AG04450 (cell line): ENCODE results near the gene ZNF616. TPM values are rescaled to one million over a fixed set of nuclear protein-coding genes. Genes with fewer than 3 reads are reported as not detected.

Source experiments
- CTCF ChIA-PET: fragments of 300-600, 350-600 bp; formaldehyde crosslinking; extraction: SDS; loops from one replicate; lab custom pipeline; 2022; ENCODE audit warnings: antibody characterized with exemption, inconsistent platforms; lab: Charles Lee
- POLR2A ChIA-PET: fragments of 350-600 bp; formaldehyde crosslinking; extraction: SDS; loops from one replicate; lab custom pipeline; 2021; ENCODE audit warnings: antibody characterized with exemption, inconsistent platforms; lab: Yijun Ruan, JAX
- DNase-seq: peaks from one replicate; pipeline ENCODE4 v3.0.0-alpha.2; 2011; ENCODE audit warnings: low read depth, low spot score
- H3K27ac ChIP-seq: one replicate; pipeline ENCODE4 v1.5.1; 2012; ENCODE audit warnings: low read depth, low read length, control low read depth
- H3K27me3 ChIP-seq: one replicate; pipeline ENCODE4 v1.6.0; 2012; ENCODE audit warnings: low read length; ENCODE audit not compliant: control insufficient read depth, insufficient read depth
- H3K4me3 ChIP-seq: 2 replicates; pipeline ENCODE4 v1.5.1; 2011; ENCODE audit warnings: mild to moderate bottlenecking, low read depth, low read length, control low read depth
- H3K9me3 ChIP-seq: 2 replicates; pipeline ENCODE4 v1.5.1; 2012; ENCODE audit warnings: low read length; ENCODE audit not compliant: control insufficient read depth, insufficient read depth
- polyA plus RNA-seq: library from polyadenylated mRNA; depleted of rRNA; stranded (reverse); fragments of >200 nt; gene quantifications from 2 replicates; pipeline ENCODE4 v1.2.3, GENCODE V29; 2011
- TF ChIP-seq, protein P1 (sequence below): IDR thresholded peaks from 2 replicates; pipeline ENCODE4 v1.5.1; 2011; ENCODE audit warnings: low read depth, low read length, control low read depth, inconsistent platforms

ZNF616 gene
- polyA plus RNA-seq, 1 experiment, result 6.2 TPM

GRCh38 chr19:52115526-52116053 lies 24.1 kb downstream of the ZNF616 start:
- H3K4me3 ChIP-seq, result no peak overlapping the region
- no peaks in the 10 kb centered on the region for H3K27me3 ChIP-seq
- DNase-seq, result no peak
- TF ChIP-seq, protein P1, sequence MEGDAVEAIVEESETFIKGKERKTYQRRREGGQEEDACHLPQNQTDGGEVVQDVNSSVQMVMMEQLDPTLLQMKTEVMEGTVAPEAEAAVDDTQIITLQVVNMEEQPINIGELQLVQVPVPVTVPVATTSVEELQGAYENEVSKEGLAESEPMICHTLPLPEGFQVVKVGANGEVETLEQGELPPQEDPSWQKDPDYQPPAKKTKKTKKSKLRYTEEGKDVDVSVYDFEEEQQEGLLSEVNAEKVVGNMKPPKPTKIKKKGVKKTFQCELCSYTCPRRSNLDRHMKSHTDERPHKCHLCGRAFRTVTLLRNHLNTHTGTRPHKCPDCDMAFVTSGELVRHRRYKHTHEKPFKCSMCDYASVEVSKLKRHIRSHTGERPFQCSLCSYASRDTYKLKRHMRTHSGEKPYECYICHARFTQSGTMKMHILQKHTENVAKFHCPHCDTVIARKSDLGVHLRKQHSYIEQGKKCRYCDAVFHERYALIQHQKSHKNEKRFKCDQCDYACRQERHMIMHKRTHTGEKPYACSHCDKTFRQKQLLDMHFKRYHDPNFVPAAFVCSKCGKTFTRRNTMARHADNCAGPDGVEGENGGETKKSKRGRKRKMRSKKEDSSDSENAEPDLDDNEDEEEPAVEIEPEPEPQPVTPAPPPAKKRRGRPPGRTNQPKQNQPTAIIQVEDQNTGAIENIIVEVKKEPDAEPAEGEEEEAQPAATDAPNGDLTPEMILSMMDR, result no peak
- ChIA-PET POLR2A (no interaction called here), CTCF (no interaction called here)
- peaks cover 52% of the 10 kb centered on the region for H3K9me3 ChIP-seq
- H3K27ac ChIP-seq, result no peak overlapping the region

DNA sequence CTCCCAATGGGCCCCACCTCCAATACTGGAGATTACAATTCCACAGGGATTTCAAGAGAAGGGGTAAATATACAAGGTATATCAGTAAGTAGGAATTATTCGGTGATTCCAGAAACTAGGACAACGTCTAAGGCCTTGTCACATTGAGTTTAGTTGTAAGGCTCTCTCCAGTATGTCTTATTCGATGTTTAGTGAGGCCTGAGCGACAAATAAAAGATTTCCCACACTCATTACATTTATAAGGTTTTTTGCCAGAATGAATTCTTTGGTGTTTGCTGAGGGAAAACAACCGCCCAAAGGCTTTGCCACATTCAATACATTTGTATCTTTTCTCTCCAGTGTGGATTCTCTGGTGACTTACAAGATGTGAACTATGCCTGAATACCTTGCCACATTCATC lies 25.0 kb downstream of the ZNF616 start:
- Histone ChIP-seq H3K9me3 (peaks cover 55% of the 10 kb centered on the region), H3K4me3 (no peak overlapping the region), H3K27ac (no peak overlapping the region), H3K27me3 (no peaks in the 10 kb centered on the region)
- TF ChIP-seq, protein P1, result no peak
- ChIA-PET CTCF (no interaction called here), POLR2A (no interaction called here)
- DNase-seq, result no peak

- Histone ChIP-seq H3K9me3 (peaks cover 41% of the 10 kb centered on the region), H3K27ac (no peak overlapping the region), H3K27me3 (no peaks in the 10 kb centered on the region), H3K4me3 (no peak overlapping the region)
- POLR2A ChIA-PET, result no interaction called here
- TF ChIP-seq, protein P1, result no peak
- CTCF ChIA-PET, result no interaction called here
- no peak for DNase-seq
Observed at GRCh38 chr19:52112624-52113023, 27.1 kb downstream of the ZNF616 start.

DNA sequence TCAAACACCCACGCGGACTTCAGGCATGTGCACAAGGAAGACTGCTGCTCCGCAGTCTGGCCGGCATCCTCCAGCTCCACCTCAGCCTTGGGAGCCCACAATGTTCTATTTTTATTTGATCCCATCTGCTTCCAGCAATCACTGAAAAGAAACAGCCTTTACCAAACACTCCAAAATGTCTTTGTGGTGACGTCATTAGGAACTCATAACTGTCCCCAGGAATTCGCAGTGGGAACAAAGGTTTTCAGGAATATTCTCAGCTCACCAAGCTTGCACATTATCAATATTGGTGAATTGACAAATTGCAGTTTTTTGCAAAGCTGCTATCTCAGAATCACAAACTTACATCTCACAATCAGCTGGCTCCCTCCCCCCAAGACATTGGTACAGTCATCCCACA lies 29.0 kb downstream of the ZNF616 start:
- DNase-seq, result no peak
- Histone ChIP-seq H3K9me3 (peaks cover 44% of the 10 kb centered on the region), H3K27ac (no peak overlapping the region), H3K27me3 (no peaks in the 10 kb centered on the region), H3K4me3 (no peak overlapping the region)
- TF ChIP-seq, protein P1, result no peak
- ChIA-PET POLR2A (no interaction called here), CTCF (no interaction called here)

- no peak overlapping the region for H3K27ac ChIP-seq
- no peak overlapping the region for H3K4me3 ChIP-seq
- CTCF ChIA-PET, result interaction anchor here (1.2 kb wide), 1 partner anchor 134 kb away, joined by 3 read pairs; no protein-coding TSS in a partner anchor
- H3K27me3 ChIP-seq, result no peaks in the 10 kb centered on the region
- TF ChIP-seq, protein P1, result no peak
- POLR2A ChIA-PET, result no interaction called here
- H3K9me3 ChIP-seq, result peaks cover 31% of the 10 kb centered on the region
- no peak for DNase-seq
Observed at GRCh38 chr19:52102782-52103181, 37.0 kb downstream of the ZNF616 start.
